OCI-M1 (cell line): ENCODE results near the gene ADGRG6.
"Not testable (repeated sequence)": the region's sequence is repeated elsewhere in the genome, so short reads cannot be mapped to it uniquely, and the experiment has no call there.

Experiments
- DNase-seq: peaks from one replicate; lab custom pipeline; 2025; lab: John Stamatoyannopoulos, UW

ADGRG6 gene

DNA sequence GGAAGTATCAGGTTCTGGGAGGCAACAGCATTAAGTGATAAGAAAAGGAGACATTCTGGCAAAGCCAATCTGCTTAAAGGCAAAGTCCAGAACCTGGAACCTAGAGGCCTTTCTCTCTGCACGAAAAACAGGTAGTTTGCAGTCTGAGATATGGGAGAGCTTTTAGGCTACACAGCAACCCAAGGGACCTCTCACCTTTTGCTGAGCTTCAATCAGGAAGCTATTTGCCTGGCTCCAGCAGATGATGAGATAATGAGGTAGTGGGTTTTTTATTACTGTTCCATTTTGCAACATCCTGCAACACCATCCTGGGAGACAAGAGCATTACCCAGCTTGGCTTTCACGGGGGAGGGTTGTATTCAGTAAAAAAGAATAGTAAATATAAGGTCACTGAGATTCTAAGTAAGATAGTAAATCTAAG, 143.1 kb downstream of the ADGRG6 start:
- DNase-seq = peak; percentile 53

DNA sequence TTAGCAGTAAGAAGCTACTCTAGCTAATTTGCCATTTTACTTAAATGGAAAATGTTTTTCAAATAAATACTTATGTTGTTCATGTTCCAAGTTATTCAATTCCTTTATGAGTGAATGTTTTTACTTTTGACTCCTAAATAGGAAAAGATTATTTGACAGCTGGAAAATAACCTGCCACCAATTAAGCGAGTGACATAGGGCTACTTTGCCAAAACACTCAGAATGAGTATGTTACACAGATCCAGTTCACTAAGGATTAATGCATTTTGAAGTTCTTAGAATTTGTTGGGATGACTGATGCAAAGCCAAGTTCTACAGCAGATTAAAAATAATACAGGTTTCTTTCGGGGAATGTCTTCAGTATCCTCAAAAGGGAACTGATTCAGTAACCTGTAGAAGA, 144.4 kb downstream of the ADGRG6 start:
- DNase-seq = no peak

- DNase-seq = no peak
Observed at GRCh38 chr6:142446576-142446975, 144.8 kb downstream of the ADGRG6 start.

DNA sequence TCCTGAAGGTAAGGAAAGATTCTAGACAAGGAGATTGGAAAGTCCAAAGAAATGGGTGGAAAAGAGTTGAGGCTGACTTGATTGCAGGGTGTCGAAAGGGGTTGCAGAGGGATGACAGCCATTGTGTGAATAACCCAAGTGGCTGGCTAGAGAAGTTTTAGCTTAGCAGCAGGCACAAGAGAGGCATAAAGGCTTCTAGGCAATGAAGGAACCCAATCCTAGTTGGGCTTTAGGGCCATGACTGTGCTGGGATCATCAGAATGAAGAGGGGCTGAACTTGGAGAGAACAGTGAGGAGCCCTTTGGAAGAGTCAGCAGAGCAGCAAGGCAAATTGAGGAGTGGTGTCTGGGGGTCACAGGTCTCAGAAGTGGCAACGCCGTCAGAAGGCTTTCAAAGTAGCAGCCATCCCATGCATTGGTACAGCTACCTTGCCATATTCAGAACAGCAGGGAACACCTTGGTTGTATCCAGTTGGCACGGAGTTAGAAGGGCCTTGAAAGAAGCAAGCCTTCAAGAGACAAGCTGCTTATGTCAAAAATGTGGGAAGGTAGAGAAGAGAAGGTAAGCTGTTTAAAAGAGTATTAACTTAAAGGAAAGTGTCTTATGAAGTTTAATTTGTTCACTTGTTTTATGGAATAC, 146.4 kb downstream of the ADGRG6 start:
- no peak for DNase-seq

DNA sequence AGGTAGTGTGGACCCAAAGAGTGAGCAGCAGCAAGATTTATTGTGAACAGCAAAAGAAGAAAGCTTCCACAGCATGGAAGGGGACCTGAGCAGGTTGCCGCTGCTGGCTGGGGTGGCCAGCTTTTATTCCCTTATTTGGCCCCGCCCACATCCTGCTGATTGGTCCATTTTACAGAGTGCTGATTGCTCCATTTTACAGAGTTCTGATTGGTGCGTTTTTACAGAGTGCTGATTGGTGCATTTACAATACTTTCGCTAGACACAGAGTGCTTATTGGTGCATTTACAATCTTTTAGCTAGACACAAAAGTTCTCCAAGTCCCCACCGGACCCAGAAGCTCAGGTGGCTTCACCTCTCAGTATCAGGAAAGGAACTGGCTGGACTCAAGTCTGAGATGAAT, 149.0 kb downstream of the ADGRG6 start:
- DNase-seq = not testable (repeated sequence)

GRCh38 chr6:142452993-142453392, 151.2 kb downstream of the ADGRG6 start:
- no peak for DNase-seq

DNA sequence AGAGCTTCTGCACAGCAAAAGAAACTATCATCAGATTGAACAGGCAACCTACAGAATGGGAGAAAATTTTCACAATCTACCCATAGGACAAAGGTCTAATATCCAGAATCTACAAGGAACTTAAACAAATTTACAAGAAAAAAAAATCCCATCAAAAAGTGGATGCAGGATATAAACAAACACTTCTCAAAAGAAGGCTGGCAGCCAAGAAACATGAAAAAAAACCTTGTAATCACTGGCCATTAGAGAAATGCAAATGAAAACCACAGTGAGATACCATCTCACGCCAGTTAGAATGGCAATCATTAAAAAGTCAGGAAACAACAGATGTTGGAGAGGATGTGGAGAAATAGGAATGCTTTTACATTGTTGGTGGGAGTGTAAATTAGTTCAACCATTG, 152.4 kb downstream of the ADGRG6 start:
- not testable (repeated sequence) for DNase-seq

DNA sequence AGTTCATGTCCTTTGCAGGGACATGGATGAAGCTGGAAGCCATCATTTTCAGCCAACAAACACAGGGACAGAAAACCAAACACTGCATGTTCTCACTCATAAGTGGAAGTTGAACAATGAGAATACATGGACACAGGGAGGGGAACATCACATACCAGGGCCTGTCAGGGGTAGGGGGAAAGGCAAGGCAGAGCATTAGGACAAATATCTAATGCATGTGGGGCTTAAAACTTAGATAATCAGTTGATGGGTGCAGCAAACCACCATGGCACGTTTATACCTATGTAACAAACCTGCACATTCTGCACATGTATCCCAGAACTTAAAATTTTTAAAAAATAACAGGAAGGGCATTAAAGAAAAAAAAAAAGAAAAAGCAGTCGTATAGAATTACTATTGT, 153.0 kb downstream of the ADGRG6 start:
- DNase-seq = not testable (repeated sequence)

GRCh38 chr6:142455957-142456589, 154.3 kb downstream of the ADGRG6 start:
- DNase-seq = no peak

GRCh38 chr6:142457638-142458406, 156.0 kb downstream of the ADGRG6 start:
- DNase-seq = no peak

DNA sequence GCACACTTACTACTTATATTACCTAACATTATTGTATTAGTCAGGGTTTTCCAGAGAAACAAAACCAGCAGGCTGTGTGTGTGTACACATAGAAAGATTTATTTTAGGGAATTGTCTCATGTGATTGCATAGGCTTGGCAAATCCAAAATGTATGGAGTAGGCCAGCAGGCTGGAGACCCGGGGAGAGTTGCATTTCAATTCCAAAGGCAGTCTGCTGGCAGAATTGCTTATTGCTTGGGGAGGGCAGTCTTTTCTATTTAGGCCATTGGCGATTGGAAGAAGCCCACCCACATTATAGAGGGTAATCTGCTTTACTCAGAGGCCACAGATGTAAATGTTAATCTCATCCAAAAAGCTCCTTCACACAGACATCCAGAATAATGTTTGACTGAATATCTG, 157.0 kb downstream of the ADGRG6 start:
- no peak for DNase-seq

DNA sequence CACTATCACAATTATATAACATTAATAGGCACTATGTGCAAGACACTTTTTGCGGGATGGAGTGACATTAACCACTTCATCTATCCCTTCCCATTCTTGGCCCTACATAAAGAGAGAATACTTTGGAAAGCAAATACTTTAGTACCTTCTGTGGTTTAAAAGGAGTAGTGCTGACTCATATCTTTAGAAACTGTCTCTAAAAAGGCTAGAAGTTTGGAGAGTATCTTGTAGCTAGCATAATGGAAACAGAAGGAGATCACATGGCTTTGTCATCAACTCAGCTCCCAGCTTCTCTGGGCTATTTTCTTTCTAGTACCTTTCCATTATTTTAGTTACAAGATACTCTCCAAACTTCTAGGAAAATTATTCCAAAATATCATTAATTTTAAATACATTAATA, 157.5 kb downstream of the ADGRG6 start:
- DNase-seq = peak; percentile 16

DNA sequence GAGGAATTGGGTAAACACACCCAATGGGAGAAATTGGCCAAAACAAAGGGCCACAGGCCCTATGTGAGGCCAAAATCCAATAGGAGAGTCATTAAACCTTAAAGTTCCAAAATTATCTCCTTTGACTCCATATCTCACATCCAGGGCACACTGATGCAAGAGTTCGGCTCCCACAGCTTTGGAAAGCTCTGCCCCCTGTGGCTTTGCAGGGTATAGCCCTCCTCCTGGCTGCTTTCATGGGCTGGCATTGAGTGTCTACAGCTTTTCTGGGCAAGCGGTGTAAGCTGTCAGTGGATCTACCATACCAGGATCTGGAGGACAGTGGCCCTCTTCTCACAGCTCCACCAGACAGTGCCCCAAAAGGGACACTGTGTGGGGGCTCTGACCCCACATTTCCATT, 160.5 kb downstream of the ADGRG6 start:
- peak; percentile 12 for DNase-seq

GRCh38 chr6:142463988-142464387, 162.2 kb downstream of the ADGRG6 start:
- DNase-seq = no peak

DNA sequence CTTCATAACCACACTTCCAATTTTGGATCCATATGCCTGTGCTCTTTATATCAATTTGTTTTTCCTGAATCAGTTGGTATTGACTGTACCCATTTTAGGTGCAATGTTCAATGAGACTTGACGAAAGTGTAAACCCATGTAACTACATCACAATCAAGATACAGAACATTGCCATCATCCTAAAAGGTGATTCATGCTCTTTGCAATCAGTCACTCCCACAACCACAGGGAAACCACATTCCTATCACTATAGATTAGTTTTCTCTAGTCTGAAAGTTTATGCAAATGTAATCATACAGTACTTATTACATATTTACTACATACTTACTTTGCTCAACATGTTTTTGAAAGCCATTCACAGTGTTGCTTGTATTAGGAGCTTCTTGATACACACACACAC, 167.4 kb downstream of the ADGRG6 start:
- DNase-seq = peak; percentile 17

DNA sequence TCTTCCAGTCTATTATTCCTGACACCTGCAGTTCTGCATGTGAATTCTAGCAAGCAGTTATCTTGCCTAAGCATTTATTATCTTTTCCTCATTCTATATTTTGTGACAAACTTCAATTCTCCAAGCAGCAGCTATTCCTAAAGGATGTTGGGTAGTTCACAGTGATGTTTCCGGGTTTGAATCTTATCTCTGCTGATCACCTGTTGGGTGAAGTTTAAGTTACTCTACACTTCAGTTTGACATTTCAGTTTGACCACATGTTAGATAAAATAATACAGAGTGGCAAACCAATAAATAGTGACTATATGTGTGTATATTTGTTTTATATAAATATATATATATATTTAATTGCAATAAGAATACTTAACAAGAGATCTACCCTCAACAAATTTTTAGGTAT, 168.6 kb downstream of the ADGRG6 start:
- DNase-seq = peak; percentile 60

GRCh38 chr6:142474531-142475289, 172.9 kb downstream of the ADGRG6 start:
- DNase-seq = peak; percentile 79

GRCh38 chr6:142476452-142476851, 174.6 kb downstream of the ADGRG6 start:
- no peak for DNase-seq

GRCh38 chr6:142478117-142478516, 176.3 kb downstream of the ADGRG6 start:
- peak; percentile 76 for DNase-seq

DNA sequence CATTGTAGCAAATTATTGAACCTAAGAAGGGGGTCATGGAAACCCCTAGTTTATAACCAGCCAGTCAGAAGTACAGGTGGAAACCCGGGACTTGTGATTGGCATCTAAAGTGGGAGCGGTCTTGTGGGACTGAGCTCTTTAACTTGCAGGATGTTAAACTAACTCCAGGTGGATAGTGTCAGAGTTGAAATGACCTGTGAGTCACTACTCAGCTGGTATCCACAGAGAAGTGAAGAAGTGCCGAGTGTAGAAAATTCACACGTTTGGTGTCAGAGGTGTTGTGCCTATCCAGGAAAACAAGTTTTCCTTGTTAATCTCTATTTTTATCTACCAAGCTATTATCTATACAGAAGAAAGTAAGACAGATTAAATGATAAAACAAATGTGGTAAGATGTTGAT, 179.7 kb downstream of the ADGRG6 start:
- DNase-seq = no peak

GRCh38 chr6:142482249-142482648, 180.4 kb downstream of the ADGRG6 start:
- DNase-seq = peak; percentile 38

GRCh38 chr6:142482974-142483373, 181.2 kb downstream of the ADGRG6 start:
- DNase-seq = no peak
